Measurements from ENCODE around the gene TAF6L. TPM values are rescaled to one million over a fixed set of nuclear protein-coding genes. Genes with fewer than 3 reads are reported as not detected.

TAF6L gene
- polyA plus RNA-seq, 1 donor (not counting 4 experiments of a cell fraction or from before 2014, with no cell fraction given), result 14.7 TPM

GRCh38 chr11:62804310-62805075, 33.3 kb downstream of the TAF6L start:
- H3K4me3 ChIP-seq (ENCODE audit: control insufficient read depth in 2 of 3, extremely low read depth in 1 of 3, insufficient read depth in 2 of 3, low read depth in 1 of 3, low read length in 3 of 3), result peak overlapping the region; percentile 66 to 99 (median 99)
- H3K27ac ChIP-seq (ENCODE audit: control insufficient read depth, insufficient read depth, low read length), result peak overlapping the region; percentile 80
- peaks cover 24 to 39% of the 10 kb centered on the region in 2 experiments for H3K36me3 ChIP-seq (ENCODE audit: control insufficient read depth in 2 of 2, extremely low read depth in 1 of 2, insufficient read depth in 2 of 2, low read length in 2 of 2)
- no peaks in the 10 kb centered on the region for H3K9me3 ChIP-seq (ENCODE audit: control insufficient read depth, low read depth, low read length)
- TF ChIP-seq EZH2 (IDR thresholded peaks at IDR 0.05; ENCODE audit: low read length) (no peak), CTCF (optimal IDR thresholded peaks at IDR 0.05 in 1 of 3, IDR thresholded peaks at IDR 0.05 in 1 of 3, conservative IDR thresholded peaks at IDR 0.05 in 1 of 3; ENCODE audit: extremely low read depth in 1 of 3, insufficient read depth in 2 of 3, low read length in 3 of 3) (no peak)
- FAIRE-seq, result no peak
- H4K20me1 ChIP-seq (ENCODE audit: control insufficient read depth, extremely low read depth, insufficient read depth, low read length), result peaks cover 6% of the 10 kb centered on the region
- no peak for DNase-seq (ENCODE audit: low read depth, low spot score)
- peaks cover 20% of the 10 kb centered on the region for H3K4me1 ChIP-seq (ENCODE audit: control insufficient read depth, extremely low read depth, insufficient read depth, low read length)
- H2AFZ ChIP-seq (ENCODE audit: control insufficient read depth, low read length), result no peak overlapping the region
- no peaks in the 10 kb centered on the region for H3K27me3 ChIP-seq (ENCODE audit: control insufficient read depth, extremely low read depth, insufficient read depth, low read length)
- dilution Hi-C loops (cut with MboI; ENCODE audit: extremely low pct_ligation_motif_present, low sequenced_read_pairs), result no loop called here
- peaks cover 22% of the 10 kb centered on the region for H3K79me2 ChIP-seq (ENCODE audit: control insufficient read depth, insufficient read depth, low read length)
- peak overlapping the region; percentile 99 for H3K4me2 ChIP-seq (ENCODE audit: control insufficient read depth, extremely low read depth, insufficient read depth, low read depth, low read length)
- peak overlapping the region; percentile 96 for H3K9ac ChIP-seq (ENCODE audit: control insufficient read depth, extremely low read depth, insufficient read depth, low read length)
- no peaks in the 10 kb centered on the region for H3K9me1 ChIP-seq (ENCODE audit: control insufficient read depth, extremely low read depth, insufficient read depth, low read length)

- H3K4me2 ChIP-seq (ENCODE audit: control insufficient read depth, extremely low read depth, insufficient read depth, low read depth, low read length), result peak within 1 kb of the TSS; percentile 99
- peaks cover 22% of the 10 kb centered on the region for H3K79me2 ChIP-seq (ENCODE audit: control insufficient read depth, insufficient read depth, low read length)
- H4K20me1 ChIP-seq (ENCODE audit: control insufficient read depth, extremely low read depth, insufficient read depth, low read length), result peaks cover 6% of the 10 kb centered on the region
- no peak for FAIRE-seq
- no peaks in the 10 kb centered on the region for H3K9me3 ChIP-seq (ENCODE audit: control insufficient read depth, low read depth, low read length)
- no peaks in the 10 kb centered on the region for H3K9me1 ChIP-seq (ENCODE audit: control insufficient read depth, extremely low read depth, insufficient read depth, low read length)
- H3K4me3 ChIP-seq (ENCODE audit: control insufficient read depth in 2 of 3, extremely low read depth in 1 of 3, insufficient read depth in 2 of 3, low read depth in 1 of 3, low read length in 3 of 3), result peak within 1 kb of the TSS; percentile 66 to 99 (median 99)
- dilution Hi-C loops (cut with MboI; ENCODE audit: extremely low pct_ligation_motif_present, low sequenced_read_pairs), result no loop called here
- peaks cover 20% of the 10 kb centered on the region for H3K4me1 ChIP-seq (ENCODE audit: control insufficient read depth, extremely low read depth, insufficient read depth, low read length)
- H3K36me3 ChIP-seq (ENCODE audit: control insufficient read depth in 2 of 2, extremely low read depth in 1 of 2, insufficient read depth in 2 of 2, low read length in 2 of 2), result peaks cover 16 to 32% of the 10 kb centered on the region in 2 experiments
- H3K27ac ChIP-seq (ENCODE audit: control insufficient read depth, insufficient read depth, low read length), result peak within 1 kb of the TSS; percentile 80
- peak; percentile 87 for DNase-seq (ENCODE audit: low read depth, low spot score)
- H2AFZ ChIP-seq (ENCODE audit: control insufficient read depth, low read length), result peak within 1 kb of the TSS; percentile 91
- TF ChIP-seq EZH2 (IDR thresholded peaks at IDR 0.05; ENCODE audit: low read length), result no peak
- TF ChIP-seq CTCF (optimal IDR thresholded peaks at IDR 0.05 in 1 of 3, IDR thresholded peaks at IDR 0.05 in 1 of 3, conservative IDR thresholded peaks at IDR 0.05 in 1 of 3; ENCODE audit: extremely low read depth in 1 of 3, insufficient read depth in 2 of 3, low read length in 3 of 3), result peak in 2 of 3 experiments; percentile 12 to 17
- H3K9ac ChIP-seq (ENCODE audit: control insufficient read depth, extremely low read depth, insufficient read depth, low read length), result peak within 1 kb of the TSS; percentile 96
- no peaks in the 10 kb centered on the region for H3K27me3 ChIP-seq (ENCODE audit: control insufficient read depth, extremely low read depth, insufficient read depth, low read length)
Measured at GRCh38 chr11:62805076-62805892, 34.1 kb downstream of the TAF6L start, which contains the start of gene NXF1. TSS of gene NXF1 (minus strand) at chr11:62805440. CDS start at chr11:62805356, 84 bp downstream.

Measured in keratinocyte (primary cell).